IPS-11a (cell line): Measurements from ENCODE around the gene PPP6R3.

Experiments used
- H3K4me3 ChIP-seq: one replicate; pipeline ENCODE4 v1.5.1; 2013; ENCODE audit warnings: low read depth, low read length, control low read depth

The PPP6R3 gene

DNA sequence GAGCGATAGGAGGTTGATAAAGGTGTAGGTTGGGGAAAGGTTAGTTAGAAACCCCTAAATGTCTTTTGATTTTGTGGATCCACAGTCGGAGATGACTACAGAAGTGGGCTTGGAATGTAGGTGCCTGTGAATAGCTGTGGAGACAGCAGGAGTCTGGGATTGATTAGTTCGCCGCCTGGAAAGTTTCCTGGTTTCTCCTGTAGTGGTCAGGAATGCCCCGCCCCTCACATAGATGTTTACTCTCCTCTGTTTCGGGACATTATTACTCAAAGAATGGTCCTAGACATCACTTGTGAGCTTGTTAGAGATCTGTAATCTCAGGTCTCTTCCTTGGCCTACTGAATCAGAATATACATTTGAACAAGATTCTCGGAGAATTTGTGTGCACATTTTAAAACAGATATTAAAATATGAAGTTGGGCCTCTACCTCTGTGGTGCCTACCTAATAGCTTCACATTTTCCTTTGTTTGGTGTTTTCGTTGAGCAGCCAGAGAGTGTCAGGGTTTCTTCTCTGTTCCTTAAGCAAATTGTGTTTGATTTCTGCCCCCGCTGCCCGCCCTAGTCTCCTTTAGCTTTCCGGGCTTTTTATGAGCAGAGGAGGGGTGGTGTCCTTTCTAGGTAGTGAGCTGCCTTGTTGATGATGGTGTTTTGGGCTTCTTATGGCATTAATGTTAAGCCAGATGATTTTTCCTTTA, 89.4 kb downstream of the PPP6R3 start:
- H3K4me3 ChIP-seq: no peak overlapping the region

DNA sequence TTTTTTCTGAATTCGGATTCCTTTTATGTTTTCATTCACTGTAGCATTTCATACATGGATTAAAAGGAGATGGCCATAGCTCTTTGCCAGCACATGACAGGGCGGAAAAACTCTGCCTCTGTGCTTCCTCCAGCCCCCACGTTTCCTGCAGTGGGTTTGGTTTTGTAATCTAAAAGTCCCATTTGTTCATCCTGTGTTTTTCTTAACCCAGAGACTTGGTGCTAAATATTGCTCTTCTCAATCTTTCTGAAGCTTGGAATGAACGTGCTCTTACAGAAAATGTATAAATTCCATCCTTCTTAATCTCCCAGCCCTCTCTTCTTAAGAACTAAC, 89.9 kb downstream of the PPP6R3 start:
- H3K4me3 ChIP-seq: no peak overlapping the region

DNA sequence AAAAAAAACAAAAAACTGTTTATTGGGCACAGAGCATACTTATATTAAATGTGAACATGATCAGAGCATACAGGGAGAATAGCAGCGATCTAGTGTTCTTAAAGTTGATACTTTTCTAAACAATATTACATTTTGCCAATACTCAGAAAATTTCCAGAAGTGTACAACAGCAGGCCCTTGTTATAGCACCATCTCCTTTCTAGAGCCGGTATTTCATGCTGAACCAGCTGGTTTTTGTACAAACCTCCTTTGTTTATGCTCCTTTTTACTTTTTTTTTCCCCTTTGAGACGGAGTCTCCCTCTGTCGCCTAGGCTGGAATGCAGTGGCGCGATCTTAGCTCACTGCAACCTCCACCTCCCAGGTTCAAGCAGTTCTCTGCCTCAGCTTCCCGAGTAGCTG, 90.7 kb downstream of the PPP6R3 start:
- no peak overlapping the region for H3K4me3 ChIP-seq

DNA sequence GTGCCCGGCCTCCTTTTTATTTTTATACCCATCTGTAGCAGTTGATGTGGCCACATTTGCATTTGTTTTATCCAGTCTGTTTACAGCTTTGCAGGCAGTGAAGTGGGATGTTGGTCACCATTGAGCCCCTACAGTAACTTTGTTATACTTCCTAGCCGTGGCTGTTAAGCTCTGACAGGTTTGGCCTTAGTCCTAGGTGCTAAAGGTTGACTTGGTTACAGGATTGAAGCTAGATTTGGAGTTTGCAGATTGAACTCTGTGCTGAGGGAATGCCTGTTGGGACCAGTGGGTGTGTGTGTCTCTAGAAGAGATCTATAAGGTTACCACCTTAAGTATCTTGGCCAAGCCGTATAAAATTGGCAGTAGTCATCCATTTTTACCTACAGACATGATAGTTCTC, 91.2 kb downstream of the PPP6R3 start:
- no peak overlapping the region for H3K4me3 ChIP-seq

DNA sequence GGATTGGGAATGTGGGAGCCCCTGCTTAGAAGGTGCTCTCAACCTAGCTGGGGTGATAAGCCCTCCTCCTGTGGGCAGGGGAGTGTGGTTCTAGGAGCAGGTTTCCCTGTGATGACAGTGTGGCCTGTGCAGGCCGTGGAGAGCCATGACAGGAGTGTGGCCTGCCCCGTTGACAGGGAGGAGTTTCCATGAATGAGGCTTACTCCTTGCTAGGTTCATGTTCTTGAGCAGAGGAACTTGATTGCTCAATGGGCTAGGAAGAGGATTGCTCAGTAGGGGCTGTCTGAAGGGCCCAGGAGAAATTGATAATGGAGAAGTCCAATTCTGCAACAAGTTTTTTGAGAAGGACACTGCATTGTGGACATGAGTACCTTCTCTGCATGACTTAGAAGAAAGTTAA, 92.0 kb downstream of the PPP6R3 start:
- H3K4me3 ChIP-seq: no peak overlapping the region

DNA sequence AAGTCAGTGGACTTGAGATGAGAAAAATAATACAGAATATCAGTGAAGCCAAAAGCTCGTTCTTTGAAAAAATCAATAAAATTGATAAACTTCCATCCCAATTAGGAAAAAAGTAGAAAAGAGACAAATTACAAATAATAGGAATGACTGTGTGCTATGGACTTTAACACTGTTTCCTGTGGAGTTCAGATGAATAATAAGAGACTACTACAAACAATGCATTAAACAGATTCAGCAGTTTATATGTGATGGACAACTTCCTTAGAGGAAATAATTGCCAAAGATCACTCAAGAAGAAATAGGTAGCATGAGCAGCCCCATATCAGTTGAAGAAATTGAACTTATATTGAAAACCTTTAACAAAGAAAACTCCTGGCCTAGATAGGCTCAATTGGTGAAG, 99.7 kb downstream of the PPP6R3 start:
- no peak overlapping the region for H3K4me3 ChIP-seq

DNA sequence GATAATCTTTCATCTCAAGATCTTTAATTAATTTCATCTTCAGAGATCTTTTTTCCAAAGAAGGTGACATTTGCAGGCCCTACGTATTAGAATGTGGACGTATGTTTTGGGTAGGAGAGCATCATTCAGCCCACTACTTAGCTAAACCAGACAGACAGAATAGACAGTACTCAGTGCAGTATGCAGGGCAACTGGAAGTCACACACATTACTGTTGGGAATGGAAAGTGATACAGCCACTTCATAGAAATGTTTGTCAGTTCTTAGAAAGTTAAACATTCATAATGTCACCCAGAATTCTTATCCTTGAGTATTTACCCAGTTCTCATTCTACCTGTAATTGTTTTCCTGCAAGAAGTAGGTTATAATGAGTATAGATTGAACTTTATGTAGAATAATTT, 102.9 kb downstream of the PPP6R3 start:
- H3K4me3 ChIP-seq: no peak overlapping the region

DNA sequence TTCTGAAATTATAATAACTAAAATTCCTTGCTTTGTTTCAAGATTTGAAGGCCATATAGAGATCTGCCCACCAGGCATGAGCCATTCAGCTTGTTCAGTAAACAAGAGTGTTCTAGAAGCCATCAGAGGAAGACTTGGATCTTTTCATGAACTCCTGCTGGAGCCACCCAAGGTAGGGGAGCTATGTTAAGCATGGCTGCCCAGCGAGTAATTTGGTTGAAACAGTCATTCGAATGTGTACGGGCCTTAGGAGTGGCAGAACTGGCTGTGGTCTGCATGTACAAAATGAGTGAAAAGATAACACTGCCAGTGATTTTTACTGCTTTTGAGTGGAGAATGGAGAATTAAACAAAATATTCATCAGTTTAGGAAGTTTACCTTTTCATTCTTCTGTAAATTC, 103.7 kb downstream of the PPP6R3 start:
- no peak overlapping the region for H3K4me3 ChIP-seq

DNA sequence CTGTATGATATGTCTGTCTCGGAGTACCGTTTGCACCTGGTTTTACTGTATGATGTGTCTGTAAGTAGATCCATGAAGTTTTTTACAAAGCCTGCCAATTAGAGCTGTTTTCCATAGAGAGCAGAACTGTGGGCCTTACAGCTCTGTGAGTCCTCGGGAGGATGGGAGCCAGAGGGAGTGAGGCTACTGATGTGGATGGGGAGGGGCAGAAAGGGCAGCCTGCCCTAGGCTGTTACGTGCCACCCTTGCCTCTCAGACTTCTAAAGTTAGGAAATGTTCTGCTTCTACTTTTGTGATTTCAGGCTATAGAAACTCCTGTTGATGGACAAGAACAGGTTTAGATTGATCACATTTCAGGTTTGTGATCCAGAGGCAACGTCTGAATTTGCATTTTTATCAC, 105.2 kb downstream of the PPP6R3 start:
- no peak overlapping the region for H3K4me3 ChIP-seq

DNA sequence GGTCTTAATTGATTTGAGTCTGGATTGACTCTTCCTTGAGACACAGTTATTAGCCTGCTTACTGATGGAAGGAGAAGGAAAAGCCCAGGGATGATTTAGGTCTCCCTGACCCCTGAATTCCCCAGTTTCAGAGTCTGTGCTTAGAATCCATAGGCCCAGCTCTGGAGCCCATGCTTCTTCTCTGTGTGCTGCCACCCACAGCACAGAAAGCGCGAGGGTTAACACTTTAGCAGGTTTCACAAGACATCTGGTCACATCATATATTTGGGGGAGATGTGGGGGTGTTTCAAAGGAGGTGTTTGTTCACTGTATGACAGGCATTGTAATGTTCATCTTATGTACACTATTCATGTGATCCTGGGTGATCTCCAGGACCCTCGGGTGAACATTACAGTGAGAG, 107.0 kb downstream of the PPP6R3 start:
- no peak overlapping the region for H3K4me3 ChIP-seq

DNA sequence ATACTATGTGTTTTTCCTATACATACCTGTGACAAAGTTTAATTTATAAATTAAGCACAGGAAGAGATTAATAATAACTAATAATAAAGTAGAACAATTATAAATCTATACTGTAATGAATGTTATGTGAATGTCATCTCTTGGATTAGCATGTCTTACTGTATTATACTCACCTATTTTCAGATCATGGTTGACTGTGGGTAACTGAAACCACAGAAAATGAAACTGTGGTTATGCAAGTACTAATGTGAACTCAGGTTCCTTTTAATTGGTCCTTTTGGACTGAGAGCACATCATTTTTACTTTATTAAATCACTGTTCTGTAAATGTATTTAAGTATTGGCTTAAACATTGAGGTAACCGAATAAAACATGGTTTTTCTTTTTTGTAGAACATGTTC, 108.8 kb downstream of the PPP6R3 start:
- no peak overlapping the region for H3K4me3 ChIP-seq

DNA sequence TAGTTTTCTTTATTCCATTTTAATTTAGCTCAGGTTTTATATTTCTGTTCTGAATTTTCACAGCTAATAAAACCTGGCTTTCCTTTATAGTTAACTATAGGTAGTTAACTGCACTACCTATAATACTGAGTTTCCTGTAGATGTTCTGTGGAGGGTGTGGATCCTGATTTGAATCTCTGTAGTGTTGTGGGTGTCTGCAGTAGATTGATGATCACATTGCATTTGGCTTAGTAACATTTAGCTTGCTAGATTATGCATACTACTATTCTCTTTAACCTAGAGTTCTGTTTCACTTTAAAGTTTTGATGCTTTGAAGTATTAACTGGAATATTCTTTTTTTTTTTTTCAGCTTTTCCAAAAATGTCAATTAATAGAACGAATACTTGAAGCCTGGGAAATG, 110.1 kb downstream of the PPP6R3 start:
- no peak overlapping the region for H3K4me3 ChIP-seq

DNA sequence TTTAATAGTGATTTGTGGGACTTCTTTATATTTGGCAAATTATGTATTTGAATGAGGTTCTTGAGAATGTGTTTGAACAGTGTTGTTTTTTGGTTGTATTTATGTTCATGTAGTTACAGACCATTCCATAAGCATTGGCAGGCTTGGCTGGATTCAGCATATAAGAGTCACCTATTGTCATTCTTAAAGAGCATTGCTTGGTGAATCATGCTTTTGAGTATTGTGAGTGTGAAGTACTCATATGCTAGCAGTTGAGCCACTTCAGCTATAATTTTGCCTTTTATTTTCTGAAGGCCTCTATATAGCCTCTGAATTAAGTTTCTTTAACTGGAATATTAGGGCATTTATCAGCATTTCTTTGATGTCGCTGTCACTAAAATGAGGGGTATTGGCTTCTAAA, 113.8 kb downstream of the PPP6R3 start:
- no peak overlapping the region for H3K4me3 ChIP-seq

DNA sequence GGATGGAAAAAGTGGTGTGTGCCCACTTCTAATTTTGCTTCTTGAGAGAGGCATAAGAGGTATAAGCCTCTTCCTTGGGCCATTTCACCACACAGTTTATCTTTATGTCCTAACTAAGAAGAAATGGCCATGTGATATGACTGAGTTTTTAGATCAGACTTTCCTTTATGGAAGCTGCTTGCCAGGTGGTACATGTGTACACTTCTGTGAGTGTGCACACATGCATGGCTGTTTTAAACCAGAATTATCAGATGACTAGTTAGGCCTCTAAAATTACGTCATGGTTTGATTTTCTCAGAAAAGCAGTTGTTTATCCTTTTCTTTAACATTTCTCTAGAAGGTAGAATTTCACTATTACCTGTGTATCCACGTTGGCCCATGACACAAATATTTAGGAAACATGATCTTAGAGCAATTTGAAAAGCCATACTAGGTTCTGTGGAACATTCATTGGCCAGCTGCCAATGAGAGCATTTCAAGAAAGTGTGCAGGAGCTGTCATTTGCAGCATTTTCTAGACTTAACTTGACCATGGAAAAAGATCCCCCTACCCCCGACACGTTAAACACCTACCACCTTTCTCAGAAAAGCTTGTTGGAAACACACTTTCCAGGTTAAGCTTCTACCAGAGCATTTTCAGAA, 114.6 kb downstream of the PPP6R3 start:
- H3K4me3 ChIP-seq: no peak overlapping the region

DNA sequence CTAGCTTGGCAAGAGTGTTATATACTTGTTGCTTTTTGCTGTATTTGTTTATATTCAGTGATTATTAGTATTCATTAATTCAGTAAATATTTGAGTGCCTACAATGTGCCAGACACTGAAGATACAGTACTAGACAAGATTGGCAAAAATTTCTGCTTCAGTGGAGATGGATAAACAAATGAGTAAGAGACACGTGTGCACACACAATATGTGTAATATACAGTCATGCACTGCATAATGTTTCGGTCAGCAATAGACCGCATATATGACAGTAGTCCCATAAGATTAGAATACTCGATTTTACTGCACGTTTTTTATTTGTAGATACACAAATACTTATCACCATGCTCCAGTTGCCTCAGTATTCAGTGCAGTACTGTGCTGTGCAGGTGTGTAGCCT, 118.9 kb downstream of the PPP6R3 start:
- no peak overlapping the region for H3K4me3 ChIP-seq

DNA sequence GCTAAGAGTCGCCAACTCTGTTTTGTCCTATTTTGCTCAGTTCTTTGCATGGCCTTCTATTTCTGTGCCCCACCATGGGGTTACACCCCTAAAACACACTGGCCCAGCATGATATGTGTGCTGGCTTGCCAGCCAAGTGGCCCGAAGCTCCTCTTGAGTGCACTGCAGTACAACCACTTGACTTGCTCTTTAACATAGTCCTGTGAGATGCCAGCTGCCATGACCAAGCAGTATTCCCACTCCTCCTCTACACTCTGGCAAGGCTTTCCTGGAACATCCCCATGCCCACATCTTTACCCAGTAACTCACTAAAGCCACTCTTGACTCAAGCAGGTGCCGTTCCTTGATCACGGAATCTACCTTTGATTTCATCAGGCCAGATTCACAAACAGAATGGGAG, 120.9 kb downstream of the PPP6R3 start:
- no peak overlapping the region for H3K4me3 ChIP-seq

DNA sequence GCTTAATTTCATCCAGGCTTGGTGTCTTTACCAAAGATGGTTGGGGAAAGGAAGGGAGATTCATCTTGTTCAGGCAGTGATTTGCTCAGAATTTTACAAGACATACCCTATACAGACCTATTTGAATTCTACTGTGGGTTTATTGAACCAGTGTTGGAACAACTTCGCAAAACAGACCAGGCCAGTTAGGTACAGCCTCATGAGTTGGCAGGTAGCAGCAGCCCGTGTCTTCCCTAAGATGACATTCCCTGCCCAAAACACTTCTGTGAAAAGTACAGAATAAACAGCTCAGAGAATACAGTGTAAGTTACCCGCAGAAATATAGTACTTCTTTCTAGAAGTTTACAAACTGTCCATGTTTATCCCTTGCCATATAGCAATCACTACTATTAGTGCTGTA, 121.3 kb downstream of the PPP6R3 start:
- H3K4me3 ChIP-seq: no peak overlapping the region

DNA sequence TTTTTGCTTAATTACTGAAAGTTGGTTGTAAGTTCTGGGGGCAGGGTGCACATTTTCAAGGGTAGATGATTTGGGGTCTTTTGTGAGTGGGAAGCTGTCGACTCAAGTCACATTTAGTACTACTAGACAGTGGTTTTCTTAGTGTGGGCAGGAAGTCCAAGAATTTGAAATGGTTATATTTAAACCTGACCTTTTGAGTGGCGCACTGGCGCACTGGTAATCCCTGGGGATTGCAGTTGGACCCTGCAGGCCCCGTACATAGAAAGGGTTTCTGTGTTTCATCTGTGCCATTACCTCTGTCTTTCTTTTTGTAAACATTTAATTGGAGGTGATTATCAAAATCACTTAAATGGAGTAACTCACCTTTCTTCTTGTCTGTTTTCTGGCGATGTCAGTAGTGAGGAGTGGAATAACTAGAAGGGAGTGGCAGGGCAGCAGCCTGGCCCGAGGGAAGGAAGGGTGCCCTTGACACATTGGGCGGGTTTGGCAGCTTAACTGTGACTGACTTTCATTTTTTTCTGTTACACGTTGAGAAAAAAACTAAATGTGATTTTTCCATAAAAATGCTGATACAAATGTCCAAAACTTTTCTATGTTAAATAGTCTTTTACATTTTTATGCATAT, 122.0 kb downstream of the PPP6R3 start:
- H3K4me3 ChIP-seq: no peak overlapping the region

DNA sequence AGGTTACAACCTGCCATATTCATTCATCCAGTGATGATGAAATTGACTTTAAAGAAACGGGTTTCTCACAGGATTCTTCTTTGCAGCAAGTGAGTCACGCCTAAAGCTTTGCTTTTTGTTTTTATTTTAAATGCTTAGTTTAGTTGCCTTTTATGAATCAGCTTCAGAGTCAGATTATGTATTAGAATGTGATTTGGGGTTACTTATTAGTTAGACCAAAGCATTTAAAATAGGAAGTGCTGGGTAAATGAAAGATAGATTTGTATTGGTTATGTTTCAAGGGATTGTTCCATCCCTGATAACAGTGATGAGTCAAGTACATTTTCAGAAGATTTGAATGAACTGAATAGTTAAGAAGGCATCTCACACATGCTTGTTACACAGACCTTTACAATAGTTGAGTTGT, 122.5 kb downstream of the PPP6R3 start:
- H3K4me3 ChIP-seq: no peak overlapping the region

DNA sequence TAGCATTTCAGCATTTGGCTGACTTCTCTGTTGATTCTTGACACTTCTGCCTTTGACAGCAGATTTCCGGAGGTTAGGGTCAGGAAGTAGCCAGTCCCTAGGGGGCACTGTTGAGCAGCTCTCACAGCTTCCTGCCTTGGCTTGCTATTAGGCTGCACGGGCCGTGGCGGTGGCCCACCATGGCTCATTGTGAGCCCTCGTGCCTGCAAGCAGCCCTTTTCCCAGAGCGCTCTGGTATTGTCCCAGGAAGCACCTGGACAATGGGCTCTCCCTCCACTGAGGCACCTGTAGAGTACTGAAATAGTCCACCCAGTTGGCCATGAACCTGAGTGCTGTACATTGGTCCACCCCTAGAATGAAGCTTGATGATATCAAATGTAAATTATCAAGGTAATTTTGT, 123.5 kb downstream of the PPP6R3 start:
- no peak overlapping the region for H3K4me3 ChIP-seq

DNA sequence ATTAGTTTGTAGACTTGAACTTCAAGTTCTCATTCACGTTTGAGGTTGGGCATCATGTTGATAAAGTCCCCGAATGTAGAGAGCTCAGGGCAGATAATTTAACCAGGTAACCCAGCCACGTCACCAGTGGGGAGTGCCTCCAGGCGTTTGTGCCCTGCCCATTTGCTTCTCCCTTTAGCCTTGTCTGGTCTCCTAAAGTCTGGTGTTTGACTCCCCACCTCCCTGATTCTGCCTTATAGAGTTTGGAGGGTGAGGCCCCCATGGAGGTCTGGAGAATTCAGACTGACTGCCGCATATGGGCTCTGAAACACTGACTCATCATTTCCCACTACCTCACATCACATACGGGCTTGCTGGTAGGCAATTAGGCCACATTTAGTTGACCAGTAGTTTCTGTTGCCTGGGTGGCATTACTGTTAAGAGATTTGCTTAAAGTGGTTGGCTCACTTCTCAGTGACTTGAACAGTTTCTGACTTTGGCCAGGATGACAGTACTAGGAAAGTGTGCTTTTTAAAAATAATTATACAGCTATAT, 124.5 kb downstream of the PPP6R3 start:
- no peak overlapping the region for H3K4me3 ChIP-seq

DNA sequence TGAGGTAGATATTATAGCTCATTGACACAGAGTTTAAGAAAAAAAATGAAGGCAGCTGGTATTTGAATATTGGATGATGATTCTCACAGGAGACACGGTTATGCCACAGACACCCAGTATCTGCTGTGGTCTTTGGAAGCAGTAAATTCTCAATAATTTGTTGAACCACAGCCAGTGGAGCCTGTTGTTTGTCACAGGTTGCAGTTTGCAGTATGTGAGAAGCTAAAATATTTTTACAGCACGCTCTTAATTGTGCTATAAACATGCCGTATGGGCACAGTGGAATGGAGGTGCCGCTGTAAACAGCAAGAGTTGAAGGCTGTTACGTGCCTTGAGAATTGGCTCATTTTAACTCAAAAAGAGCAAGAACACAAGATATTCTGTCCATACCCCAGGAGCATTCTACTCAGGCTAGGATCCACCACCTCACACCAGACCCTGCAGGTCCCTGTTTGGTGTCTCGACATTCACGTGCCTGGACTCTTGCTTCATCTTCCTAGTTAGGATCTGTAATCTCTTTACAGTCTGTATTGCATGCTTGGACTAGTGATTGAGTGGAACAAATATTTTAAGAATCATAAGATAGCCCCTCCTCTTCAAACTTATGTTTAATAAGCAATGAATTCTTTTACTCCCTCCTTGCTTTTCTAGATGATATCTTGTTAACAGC, 129.1 kb downstream of the PPP6R3 start:
- no peak overlapping the region for H3K4me3 ChIP-seq
